Activated CD4-positive, alpha-beta T cell treated with anti-CD3 and anti-CD28 coated beads for 24 hours (primary cell): ENCODE results near the gene ZNF827.
A peak's percentile ranks its signal among the peaks of the same experiment; 100 is the strongest.

Experiments used
- DNase-seq, 2 donors: peaks; one replicate each; pipeline ENCODE4 v3.0.0-alpha.2; 2020; ENCODE audit warnings: low read depth in 2 of 2

Gene ZNF827

DNA sequence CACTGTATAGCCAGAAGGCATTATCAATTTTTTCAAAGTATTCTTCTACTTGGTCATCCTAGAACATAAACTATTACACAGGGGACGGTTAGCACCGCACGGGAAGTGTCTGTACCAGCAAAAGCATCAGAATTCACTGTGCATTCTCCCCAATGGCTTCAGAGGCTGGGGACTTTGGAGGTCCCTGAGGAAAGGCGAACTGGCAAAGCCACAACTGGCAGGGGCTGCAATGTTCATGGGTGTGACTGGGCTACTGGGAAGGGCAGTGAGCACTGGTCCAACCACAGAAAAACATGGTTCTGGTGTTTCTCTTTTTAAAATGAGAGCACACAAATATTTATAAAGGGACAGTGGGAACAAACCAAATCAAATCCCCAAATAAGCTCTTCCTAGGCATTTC, 175.2 kb downstream of the ZNF827 start:
- DNase-seq = no peak

DNA sequence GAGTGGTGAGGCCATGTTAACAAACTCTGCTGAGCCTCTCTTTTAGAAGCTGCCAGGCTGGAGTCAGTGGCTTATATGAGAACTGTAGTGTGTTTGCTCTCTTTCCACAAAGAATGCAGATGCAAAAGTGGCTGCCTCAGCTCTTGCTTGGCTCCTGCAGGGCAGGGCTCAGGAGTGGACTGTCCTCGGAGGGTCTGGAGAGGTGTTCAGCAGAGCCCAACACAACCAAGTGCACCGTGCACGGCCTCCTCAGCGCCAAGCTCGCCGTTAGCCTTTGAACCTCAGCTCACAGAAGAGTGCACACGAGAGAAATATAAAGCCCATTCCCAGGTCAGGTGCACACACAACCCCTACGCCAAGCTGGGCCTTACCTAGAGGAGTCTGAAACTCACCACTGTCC, 175.9 kb downstream of the ZNF827 start:
- DNase-seq = no peak

DNA sequence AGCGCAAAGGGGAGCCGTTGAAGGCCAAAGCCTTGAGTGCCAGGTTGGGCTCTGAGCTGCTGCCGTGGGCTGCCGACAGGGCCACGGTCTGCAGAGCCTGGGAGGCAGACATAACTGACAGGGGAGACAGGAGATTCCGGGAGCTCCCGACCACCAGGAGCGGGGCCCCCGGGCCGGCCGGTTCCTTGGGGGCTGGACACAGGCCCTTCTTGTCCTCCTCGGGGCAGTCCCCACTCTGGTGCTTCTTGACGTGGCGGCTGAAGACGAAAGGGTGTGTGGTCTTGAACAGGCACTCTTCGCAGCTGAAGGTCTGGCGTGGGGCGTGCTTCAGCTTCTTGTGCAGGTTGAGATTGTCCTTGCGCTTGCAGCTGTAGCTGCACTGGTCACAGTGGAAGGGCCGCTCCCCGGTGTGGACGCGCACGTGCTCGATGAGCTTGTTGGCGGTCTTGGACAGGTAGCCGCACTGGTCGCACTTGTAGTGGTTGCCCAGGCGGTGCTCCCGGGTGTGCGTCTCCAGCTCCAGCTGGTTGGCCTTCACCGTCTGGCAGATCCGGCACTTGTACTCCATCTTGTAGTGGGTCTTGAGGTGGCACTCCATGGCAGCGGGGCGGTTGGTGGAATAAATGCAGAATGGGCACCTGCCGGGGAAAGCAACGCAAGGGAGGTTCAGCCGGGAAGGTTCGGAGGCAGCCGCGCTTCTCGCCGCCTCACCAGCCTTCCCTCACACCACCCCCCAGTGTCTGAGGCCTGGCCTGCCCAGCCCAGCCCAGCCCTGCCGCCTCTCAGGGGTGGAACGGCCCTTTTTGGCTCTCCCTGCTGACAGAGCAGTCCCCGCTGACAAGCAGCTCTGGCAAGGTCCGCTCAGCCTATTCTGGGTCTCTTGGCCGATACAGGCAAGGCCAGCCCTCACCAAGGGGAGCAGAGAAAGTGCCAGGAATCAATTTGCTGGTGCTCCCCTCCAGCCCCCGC, 177.4 kb downstream of the ZNF827 start:
- DNase-seq = no peak

DNA sequence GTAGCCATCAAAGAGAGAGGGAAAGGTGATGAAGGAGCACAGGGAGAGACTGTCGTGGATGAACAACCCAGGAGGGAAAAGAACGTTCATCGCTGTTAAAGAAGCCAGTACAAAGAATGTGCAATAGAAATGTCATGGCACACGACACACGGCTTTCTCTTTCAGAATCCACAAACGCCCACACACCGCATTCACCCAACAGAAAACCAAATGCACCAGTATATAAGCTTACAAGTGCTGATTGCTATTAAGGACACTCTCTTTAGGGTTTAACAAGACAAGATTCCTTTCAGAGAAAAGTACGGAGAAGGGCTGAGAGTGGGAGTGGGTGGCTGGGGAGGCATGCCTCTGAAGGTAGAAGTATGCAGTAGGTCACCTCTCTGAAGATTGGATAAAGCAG, 178.4 kb downstream of the ZNF827 start:
- no peak for DNase-seq

DNA sequence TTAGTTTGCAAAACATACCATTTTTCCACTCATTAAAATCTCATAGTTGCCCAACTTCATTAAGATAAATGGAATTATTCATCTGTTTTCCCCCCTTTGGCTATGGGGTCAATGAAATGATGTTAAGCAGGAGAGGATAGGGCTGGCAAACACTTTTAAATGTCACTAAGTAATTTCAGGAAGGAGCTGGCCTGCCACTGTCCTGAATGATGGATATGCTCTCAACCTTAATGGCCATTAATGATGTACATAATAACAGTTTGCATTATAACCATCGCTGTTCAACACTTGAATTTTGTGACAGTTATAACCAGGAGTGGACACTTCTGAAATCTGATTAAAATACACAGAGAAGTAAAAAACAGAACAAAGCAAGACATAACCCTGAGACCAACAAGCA, 181.4 kb downstream of the ZNF827 start:
- no peak for DNase-seq

DNA sequence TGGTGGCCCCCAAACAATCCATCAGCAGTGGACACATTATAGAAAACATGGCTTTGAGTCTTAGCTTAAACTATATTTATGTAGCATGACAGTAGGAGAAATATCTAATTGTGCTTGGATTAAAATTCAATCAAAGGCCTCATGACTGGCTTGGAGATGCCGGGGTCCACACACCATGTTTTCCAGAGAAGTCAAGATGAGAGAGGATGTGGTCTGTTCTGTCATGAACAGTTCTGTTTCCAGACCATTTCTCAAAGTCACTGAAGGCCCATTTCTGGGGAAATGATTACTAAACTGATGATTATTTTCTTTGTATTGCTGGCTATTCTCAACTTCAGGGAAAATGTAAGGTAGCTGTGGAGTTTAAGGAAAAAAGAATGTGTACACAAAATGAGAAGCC, 182.4 kb downstream of the ZNF827 start:
- DNase-seq = no peak

DNA sequence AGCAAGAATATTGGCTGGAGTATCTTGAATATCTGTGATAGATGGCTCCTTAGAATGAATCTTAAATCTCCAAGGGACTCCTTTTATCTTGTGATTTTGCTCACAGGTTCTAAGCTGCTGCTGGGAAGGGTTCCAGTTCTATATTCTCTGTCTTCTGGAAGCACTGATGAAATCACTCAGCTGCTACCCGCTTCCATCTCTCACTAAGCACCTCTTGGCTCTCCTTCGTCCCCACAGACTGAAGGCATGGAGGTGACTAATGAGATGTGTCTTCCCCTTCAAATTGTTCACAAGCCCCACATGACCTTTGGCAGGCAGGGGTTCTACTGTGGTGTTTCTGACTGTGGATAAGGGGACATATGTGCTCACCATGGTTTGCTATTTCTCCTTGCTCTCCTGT, 182.8 kb downstream of the ZNF827 start:
- DNase-seq = no peak

DNA sequence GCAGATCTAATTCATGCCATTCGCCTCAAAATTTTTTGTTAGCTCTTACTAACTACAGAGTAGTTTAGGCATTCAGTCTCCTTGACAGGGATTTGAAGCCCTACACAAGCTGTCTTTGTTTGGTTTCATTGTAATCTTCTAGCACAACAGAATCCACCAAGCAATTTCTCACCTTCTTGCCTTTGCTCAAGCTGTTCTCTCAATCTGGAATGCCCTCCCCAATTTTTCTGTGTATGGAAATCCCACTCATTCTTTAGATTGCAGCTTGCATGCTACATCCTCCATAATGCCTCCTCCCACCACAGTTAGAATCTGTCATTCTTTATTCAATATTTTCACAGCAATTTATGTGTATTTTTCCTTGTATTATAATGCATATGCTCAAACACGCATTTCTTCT, 195.0 kb downstream of the ZNF827 start:
- DNase-seq = no peak

DNA sequence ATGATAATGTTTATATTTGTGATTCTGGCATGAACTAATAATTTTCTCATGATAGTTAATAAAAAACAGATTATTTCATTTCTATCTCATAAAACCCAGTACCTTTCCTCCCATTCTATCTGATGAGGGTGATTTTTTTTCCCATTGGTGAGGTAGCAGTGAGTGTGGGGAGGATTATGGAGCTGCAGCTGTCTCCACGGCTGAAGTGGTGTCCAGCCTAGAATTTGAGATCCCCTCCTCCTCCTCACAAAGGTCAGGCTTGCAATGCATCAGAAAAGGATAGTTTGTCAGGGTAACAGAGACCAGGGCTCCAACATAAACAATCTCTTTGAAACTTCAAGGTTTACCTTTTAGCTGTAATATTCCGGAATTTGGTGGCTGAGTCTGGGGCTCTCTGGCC, 197.8 kb downstream of the ZNF827 start:
- DNase-seq = no peak

DNA sequence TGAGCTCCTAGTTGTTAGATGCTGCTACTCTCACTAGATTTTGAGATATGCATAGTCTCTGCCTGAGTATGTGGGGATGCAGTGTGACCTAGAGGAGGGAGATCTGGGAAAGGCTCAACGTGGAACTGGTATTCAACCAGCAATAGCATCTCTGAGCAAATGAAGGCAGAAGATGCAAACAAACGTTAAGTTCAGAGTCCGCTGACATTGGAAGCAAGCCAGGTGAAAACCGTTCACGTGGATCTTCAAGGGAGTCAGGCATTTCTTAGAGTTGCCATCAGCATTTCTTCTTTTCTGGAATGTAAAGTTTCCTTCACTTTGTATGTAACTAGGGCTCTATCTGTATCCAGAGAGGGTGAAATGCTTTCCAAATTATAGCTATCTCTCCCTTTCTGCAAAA, 198.8 kb downstream of the ZNF827 start:
- DNase-seq = no peak

DNA sequence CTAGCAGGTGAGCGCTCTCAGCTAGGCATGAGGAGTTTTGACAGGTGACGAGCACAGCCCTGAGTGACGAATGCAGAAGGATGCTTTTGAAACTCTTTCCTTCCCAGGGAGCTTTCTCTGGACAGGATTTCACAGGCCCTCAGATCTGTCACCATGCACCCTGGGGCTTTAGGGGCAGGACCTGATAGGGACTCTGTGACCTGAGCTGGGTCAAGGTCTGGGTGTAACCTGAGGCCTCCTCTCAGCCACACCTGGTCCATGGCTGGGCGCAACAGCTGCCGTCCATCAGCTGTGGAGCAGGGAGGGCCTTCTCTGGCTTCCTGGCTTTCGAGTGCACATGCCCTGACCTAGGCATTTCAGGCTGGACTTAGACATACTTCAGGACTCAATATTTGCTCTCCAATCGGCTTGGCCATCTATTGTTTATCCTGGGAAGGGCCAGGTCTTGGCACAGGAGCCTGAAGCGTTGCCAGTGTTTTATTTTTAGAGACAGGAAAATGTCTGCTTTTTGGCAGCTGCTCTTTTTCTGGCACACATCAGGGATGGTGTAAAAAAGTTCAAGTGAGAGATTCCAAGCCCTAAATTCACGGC, 202.3 kb downstream of the ZNF827 start:
- DNase-seq = no peak

DNA sequence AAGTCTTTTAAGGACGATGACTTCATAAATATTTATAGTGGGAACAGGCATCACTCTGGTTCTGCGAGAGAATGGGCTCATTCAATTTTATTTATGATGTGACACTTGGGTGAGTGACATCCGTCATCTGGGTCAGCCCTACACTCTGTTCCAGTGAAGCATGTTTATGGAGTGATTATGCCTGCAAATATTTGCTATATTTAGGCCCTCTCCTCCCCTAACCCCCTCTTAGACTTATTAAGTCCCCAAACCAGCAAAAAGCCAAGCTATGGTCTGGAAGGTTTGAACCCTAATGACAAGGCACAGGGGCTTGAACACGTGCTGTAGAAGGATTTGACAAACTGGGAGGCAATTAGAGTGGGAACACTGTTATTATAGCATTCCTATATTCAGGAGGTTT, 202.8 kb downstream of the ZNF827 start:
- no peak for DNase-seq

DNA sequence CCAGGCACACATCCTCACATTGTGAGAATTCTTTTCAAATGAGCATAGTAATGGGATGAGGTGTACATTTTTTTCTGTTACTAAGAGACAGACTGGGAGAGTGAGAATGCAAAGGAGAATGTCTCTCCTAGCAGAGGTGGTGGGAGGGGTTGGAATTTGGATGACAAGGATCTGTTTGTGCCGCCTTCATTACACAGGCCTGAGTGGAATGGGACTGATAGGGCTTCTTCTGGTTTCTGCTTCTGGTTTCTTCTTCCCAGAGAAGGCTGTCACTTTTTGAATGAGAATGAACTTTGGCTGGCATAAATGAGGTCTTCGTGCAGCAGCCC, 203.3 kb downstream of the ZNF827 start:
- DNase-seq = no peak

DNA sequence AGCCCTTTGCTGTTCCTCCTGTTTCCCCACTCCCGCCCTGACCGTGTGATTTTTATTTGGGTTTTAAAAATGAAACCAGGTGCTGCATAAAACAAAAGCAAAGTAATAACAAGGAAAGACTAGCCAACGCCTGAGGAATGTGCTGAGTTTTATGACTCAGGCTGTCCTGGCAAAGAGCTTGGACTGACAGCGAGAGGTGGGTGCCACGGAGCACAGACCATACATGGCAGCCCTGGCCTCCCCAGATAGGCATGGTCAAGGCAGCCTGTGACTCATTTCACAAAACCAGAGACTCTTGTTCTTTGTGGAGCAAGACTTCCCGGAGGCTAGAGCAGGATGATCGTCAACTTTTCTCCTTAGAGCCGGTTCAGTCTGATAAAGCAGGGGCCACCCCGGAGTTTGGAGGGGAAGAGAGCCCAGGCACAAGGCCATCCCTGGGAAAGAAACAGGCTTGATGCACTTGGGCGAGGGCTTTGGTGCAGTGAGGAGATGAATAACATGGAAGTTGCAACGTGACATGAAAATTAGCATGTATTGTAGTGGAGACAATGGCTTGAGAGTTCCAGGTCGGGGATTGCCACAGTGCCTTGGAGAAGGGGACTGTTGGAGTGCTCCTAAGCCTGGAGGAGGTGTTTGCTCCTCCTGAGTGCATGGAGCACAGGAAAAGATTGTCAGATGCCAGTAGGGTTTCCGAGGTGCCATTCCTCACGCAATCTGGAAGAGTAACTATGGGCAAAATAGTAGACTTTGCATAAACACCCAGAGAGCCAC, 203.9 kb downstream of the ZNF827 start:
- DNase-seq = no peak

DNA sequence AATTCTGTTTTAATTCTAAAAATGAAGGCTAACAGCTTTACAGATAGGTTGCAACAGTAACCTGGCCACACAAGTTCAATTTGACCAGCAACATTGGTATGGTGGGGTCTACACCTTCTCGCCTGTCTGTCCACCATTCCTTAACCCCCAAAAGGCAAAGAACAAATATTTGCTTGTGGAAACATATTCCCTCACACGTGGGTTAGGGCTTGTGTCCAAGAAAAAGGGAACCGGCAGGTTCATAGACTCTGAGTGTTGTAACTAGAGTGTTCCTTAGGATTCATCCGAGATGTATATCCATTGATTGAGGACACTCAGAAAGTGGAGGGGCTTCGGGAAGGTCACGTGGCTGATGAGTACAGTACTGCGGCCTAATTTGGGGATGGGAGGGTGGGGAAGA, 204.6 kb downstream of the ZNF827 start:
- DNase-seq = no peak

DNA sequence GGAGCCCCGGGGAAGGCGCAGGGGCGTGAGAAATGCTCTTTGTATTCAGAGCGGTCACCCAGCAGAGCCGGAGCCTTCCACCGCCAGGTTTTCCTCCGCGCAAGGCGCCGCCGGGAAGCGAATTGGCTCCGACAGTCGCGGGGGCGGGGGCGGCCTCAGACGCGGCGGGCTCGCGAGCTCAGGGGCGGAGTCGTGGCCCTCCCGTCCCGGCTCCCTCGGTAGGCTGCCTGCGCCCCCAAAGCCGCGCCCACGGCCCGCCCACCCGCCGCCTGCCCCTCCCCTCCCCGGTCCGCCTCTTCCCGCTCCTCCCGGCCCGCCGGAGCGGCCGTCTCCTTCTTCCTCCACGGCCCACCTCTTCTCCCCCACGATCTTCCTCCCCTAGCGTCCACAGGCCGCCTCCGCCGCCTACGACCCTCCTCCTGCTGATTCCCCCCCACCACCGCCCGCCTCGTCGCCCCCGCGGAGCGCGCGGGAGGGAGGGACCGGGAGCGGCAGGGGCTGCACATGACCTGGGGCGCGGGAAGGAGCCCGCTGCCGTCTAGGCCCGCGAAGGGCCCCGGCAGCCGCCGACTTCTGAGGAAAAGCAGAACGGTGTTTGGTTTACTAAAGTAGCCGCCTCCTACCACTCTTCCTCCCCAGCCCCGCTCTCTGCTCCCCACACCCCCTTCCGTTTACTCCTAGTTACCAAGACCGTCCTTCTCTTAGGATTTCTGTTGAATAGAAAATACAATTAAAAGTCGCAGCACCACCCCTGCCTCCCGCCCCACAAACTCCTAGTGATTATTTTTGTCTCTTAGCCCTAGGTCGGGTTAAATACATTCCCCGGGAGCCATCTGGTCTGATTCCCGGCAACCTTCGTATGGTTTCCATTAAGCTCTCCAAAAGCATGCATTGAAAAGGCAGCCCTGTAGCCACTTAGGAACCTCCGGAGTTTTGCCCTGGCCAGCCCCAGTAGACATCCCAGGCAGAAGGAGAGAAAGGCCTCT, 205.4 kb downstream of the ZNF827 start:
- peak; percentile 71 to 78 for DNase-seq

DNA sequence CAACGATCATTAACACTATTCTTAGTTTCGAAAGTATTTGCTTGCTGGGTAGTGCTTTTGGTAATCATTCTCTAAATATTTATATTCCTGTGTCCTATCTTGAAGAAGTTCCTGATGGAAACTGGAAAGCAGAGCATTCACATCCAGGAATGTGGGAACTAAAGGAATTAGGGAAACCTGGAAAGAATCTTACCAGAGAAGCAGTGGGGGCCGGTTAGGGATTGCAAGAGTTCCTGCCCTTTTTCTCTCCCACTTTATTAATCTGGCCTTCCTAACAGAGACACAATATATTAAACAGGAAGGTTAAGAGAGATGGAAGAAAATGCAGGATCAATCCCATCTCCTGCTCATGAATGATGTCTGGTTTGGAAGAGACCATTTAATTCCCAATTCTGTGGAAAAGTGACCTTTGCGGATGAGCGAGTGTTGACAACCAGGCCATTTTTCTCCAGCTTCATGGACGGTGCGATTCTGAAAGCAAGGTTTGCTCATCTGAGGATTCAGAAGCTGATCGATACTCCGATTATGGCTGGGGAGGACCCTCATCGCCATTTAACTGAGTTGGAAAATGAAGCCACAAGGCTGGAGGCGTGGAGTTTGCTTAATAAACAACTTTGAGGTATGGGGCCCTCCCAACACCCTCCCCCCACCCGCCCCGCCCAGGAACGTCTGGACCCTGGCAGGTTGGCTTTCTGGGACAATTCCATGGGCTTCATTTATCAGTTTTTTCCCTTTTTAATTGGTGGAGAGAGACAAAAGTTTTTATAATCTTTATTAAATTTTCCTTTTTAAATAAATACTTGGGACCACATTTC, 206.4 kb downstream of the ZNF827 start:
- DNase-seq = no peak

DNA sequence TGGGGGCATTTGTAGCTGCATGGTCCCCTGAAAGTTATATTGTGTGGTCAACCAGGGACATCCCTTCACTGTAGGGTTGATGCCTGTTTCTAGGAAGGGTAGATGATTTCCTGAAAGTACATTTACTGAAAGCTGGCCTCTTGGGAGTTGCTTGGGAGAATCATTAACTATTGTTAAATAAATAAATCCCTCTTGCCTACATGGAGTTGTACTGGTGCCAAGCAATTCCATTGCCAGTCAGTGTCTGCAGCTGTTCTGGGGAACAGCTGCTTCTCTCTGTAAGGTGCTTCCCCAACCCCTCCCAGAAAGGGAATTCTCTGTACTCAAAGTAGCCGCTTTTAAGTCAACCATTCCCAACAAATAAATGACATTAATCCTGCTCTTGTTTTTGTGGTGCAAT, 207.6 kb downstream of the ZNF827 start:
- no peak for DNase-seq

DNA sequence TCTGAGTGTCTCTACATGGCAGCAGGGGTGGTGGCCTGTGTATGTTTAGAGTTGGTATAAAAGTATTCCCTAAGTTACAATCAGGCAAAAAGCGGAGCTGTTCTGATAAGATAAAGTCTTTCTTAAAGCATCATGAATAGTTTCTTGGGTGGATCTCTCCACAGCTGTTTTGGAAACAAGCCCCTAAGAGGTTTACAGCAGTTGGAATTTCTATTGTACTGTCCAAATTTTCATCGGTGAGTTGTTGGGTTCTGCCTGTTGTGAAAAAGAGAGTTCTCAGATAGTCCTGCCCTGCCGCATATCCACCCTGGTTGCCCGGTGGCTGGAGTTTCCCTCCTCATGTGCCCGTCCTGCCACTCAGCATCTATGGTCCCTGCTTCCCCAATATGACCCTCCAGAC, 208.6 kb downstream of the ZNF827 start:
- DNase-seq = no peak

DNA sequence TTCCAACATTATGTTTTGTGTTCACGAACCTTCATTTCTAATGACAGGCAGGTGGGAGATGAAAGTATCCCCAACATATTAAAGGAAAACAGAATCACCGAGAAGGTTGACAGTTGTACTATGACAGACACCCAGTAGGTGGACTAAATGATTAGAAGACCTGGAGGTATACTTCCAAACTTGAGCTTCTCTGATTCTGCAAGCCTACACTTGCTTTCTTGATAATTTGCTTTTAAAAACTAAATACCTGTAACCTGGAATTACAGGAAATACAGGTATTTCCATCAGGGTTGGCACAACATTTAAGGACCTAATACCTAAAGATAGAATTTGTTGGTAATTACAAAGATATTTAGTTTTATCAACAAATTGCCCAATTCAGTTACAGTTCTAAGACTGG, 215.3 kb downstream of the ZNF827 start:
- no peak for DNase-seq

DNA sequence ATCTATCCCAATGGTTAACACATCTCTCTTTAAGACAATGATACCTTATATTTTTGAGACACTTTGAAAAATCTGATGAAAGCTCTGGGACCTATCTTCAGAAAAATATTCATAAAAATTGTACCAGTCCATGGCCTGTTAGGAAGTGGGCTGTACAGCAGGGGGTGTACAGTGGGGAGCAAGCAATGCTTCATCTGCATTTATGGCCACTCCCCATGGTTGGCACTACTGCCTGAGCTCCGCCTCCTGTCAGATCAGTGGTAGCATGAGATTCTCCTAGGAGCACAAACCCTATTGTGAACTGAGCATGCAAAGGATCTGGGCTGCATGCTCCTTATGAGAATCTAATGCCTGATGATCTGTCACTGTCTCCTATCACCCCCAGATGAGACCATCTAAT, 216.1 kb downstream of the ZNF827 start:
- no peak for DNase-seq
